GM23248 (cell line): ENCODE measurements around the gene CHST8. TPM values are rescaled to one million over a fixed set of nuclear protein-coding genes. Genes with fewer than 3 reads are reported as not detected.

ENCODE experiments used
- DNase-seq: peaks from one replicate; pipeline ENCODE4 v3.0.0-alpha.2; 2015
- H2AFZ ChIP-seq: fragments of 200-600 bp; sonication (generic); 2 replicates; pipeline ENCODE4 v1.6.1; 2016; ENCODE audit warnings: antibody characterized with exemption
- H3F3A ChIP-seq: fragments of 200-600 bp; sonication (generic); 2 replicates; pipeline ENCODE4 v1.6.1; 2016; ENCODE audit warnings: mild to moderate bottlenecking, antibody characterized with exemption, mixed run types; ENCODE audit not compliant: insufficient read depth
- H3K27ac ChIP-seq: fragments of 200-600 bp; sonication (generic); 2 replicates; pipeline ENCODE4 v1.5.1; 2016; ENCODE audit warnings: mild to moderate bottlenecking
- H3K27me3 ChIP-seq: fragments of 200-600 bp; sonication (generic); replicated peaks from 2 replicates; pipeline ENCODE4 v1.6.1; 2016; ENCODE audit warnings: mild to moderate bottlenecking; ENCODE audit not compliant: insufficient read depth
- H3K36me3 ChIP-seq: fragments of 200-600 bp; sonication (generic); 2 replicates; pipeline ENCODE4 v1.6.1; 2016; ENCODE audit warnings: low read depth, mild to moderate bottlenecking
- H3K4me1 ChIP-seq: fragments of 200-600 bp; sonication (generic); 2 replicates; pipeline ENCODE4 v1.6.1; 2016; ENCODE audit warnings: mild to moderate bottlenecking; ENCODE audit not compliant: insufficient read depth
- H3K4me2 ChIP-seq: fragments of 200-600 bp; sonication (generic); one replicate; pipeline ENCODE4 v1.6.1; 2016; ENCODE audit warnings: mild to moderate bottlenecking; ENCODE audit not compliant: unreplicated experiment
- H3K4me3 ChIP-seq: fragments of 200-600 bp; sonication (generic); 2 replicates; pipeline ENCODE4 v1.5.1; 2016; ENCODE audit warnings: mild to moderate bottlenecking
- H3K79me2 ChIP-seq: fragments of 200-600 bp; sonication (generic); 2 replicates; pipeline ENCODE4 v1.6.1; 2016; ENCODE audit warnings: mild to moderate bottlenecking; ENCODE audit not compliant: insufficient read depth
- H3K9ac ChIP-seq: fragments of 200-600 bp; sonication (generic); 2 replicates; pipeline ENCODE4 v1.6.1; 2016; ENCODE audit warnings: mild to moderate bottlenecking
- H3K9me2 ChIP-seq: fragments of 200-600 bp; sonication (generic); 2 replicates; pipeline ENCODE4 v1.6.1; 2016; ENCODE audit warnings: mixed run types, mild to moderate bottlenecking, moderate library complexity; ENCODE audit not compliant: insufficient read depth
- H3K9me3 ChIP-seq: fragments of 200-600 bp; sonication (generic); one replicate; pipeline ENCODE4 v1.6.1; 2017; ENCODE audit warnings: low read depth
- H4K20me1 ChIP-seq: fragments of 200-600 bp; sonication (generic); 2 replicates; pipeline ENCODE4 v1.6.0; 2016; ENCODE audit not compliant: insufficient read depth
- EZH2 ChIP-seq: fragments of 200-600 bp; sonication (generic); IDR thresholded peaks from 2 replicates; pipeline ENCODE4 v1.6.1; 2018; ENCODE audit warnings: antibody characterized with exemption, mild to moderate bottlenecking; ENCODE audit not compliant: insufficient read depth, poor library complexity, severe bottlenecking
- EZH2phosphoT487 ChIP-seq: fragments of 200-600 bp; sonication (generic); IDR thresholded peaks from 2 replicates; pipeline ENCODE4 v1.6.1; 2018; ENCODE audit warnings: antibody characterized with exemption, moderate library complexity, mild to moderate bottlenecking, low read depth; ENCODE audit not compliant: insufficient read depth
- WGBS, 2 experiments: methylation state at CpG; one replicate each; pipeline ENCODE4 v1.1.6; 2015 to 2017; ENCODE audit warnings: low lambda C conversion rate in 2 of 2, low coverage in 1 of 2; ENCODE audit errors: missing lambda C conversion rate in 2 of 2; 5-methylcytosine and 5-hydroxymethylcytosine counted together
- in situ Hi-C: fragments of 300-500 bp; cut with MboI; formaldehyde crosslinking; loops from 2 replicates; pipeline ENCODE4 v1.15.0; 2020
- polyA plus RNA-seq: library from polyadenylated mRNA; unstranded; fragments of >200 nt; fragmentation: Nextera tagmentation; extraction: Ambion mirVana; gene quantifications from 2 replicates; pipeline ENCODE4 v1.2.1, GENCODE V29; 2016
- total RNA-seq: library from RNA; depleted of rRNA; stranded (reverse); fragments of >200 nt; shearing (Covaris generic); gene quantifications from 2 replicates; pipeline ENCODE4 v1.2.3, GENCODE V29; 2014

The CHST8 gene
- total and polyA plus RNA-seq, 2 experiments from 2014 or later, result 0.30 to 1.1 TPM

- Histone ChIP-seq H3K27ac (no peak overlapping the region), H3K9ac (no peak overlapping the region), H3K4me1 (no peaks in the 10 kb centered on the region), H3K4me2 (no peak overlapping the region), H3K27me3 (peaks cover 8% of the 10 kb centered on the region; the same call in 1 of the 2 replicates), H3F3A (no peaks in the 10 kb centered on the region), H3K9me3 (no peaks in the 10 kb centered on the region), H3K9me2 (no peaks in the 10 kb centered on the region), H3K79me2 (no peaks in the 10 kb centered on the region), H4K20me1 (no peaks in the 10 kb centered on the region), H3K4me3 (no peak overlapping the region), H2AFZ (no peak overlapping the region), H3K36me3 (no peaks in the 10 kb centered on the region)
- DNase-seq, result no peak
- WGBS, 2 experiments, result 36 to 73% methylated on average over 1 to 2 of the region's 2 CpGs
- in situ Hi-C loops, result no loop called here
- no peak for TF ChIP-seq EZH2
- TF ChIP-seq EZH2phosphoT487, result no peak
Measured at GRCh38 chr19:33704271-33704670, 82.5 kb downstream of the CHST8 start.

GRCh38 chr19:33705090-33705847, 83.5 kb downstream of the CHST8 start:
- Histone ChIP-seq H3K4me3 (no peak overlapping the region), H3K9me2 (no peaks in the 10 kb centered on the region), H3K79me2 (no peaks in the 10 kb centered on the region), H4K20me1 (no peaks in the 10 kb centered on the region), H3K4me1 (no peaks in the 10 kb centered on the region), H2AFZ (no peak overlapping the region), H3K36me3 (no peaks in the 10 kb centered on the region), H3K27me3 (peaks cover 8% of the 10 kb centered on the region; the same call in 1 of the 2 replicates), H3K9me3 (no peaks in the 10 kb centered on the region), H3F3A (no peaks in the 10 kb centered on the region), H3K27ac (no peak overlapping the region), H3K4me2 (no peak overlapping the region), H3K9ac (no peak overlapping the region)
- in situ Hi-C loops, result no loop called here
- no peak for TF ChIP-seq EZH2phosphoT487
- no peak for TF ChIP-seq EZH2
- WGBS, 2 experiments, result 48 to 52% methylated on average over 11 of the region's 11 CpGs
- no peak for DNase-seq

- H3F3A ChIP-seq, result no peaks in the 10 kb centered on the region
- H3K9me2 ChIP-seq, result no peaks in the 10 kb centered on the region
- no peaks in the 10 kb centered on the region for H3K9me3 ChIP-seq
- H3K9ac ChIP-seq, result no peak overlapping the region
- H3K4me3 ChIP-seq, result no peak overlapping the region
- no peak for TF ChIP-seq EZH2phosphoT487
- no peak for TF ChIP-seq EZH2
- in situ Hi-C loops, result no loop called here
- no peak overlapping the region for H3K27ac ChIP-seq
- no peak for DNase-seq
- H3K4me2 ChIP-seq, result no peak overlapping the region
- H3K4me1 ChIP-seq, result no peaks in the 10 kb centered on the region
- no peaks in the 10 kb centered on the region for H3K79me2 ChIP-seq
- no peak overlapping the region for H2AFZ ChIP-seq
- H4K20me1 ChIP-seq, result no peaks in the 10 kb centered on the region
- no peaks in the 10 kb centered on the region for H3K36me3 ChIP-seq
- 43 to 54% methylated on average over 5 of the region's 5 CpGs for WGBS, 2 experiments
- peaks cover 8% of the 10 kb centered on the region; the same call in 1 of the 2 replicates for H3K27me3 ChIP-seq
Measured at GRCh38 chr19:33705860-33706259, 84.1 kb downstream of the CHST8 start.

GRCh38 chr19:33706631-33707030, 84.9 kb downstream of the CHST8 start:
- Histone ChIP-seq H2AFZ (no peak overlapping the region), H3K36me3 (no peaks in the 10 kb centered on the region), H3K4me2 (no peak overlapping the region), H3K79me2 (no peaks in the 10 kb centered on the region), H3K4me1 (no peaks in the 10 kb centered on the region), H3K27me3 (peaks cover 8% of the 10 kb centered on the region; the same call in 1 of the 2 replicates), H3K4me3 (no peak overlapping the region), H4K20me1 (no peaks in the 10 kb centered on the region), H3F3A (no peaks in the 10 kb centered on the region), H3K9me2 (no peaks in the 10 kb centered on the region), H3K9ac (no peak overlapping the region), H3K27ac (no peak overlapping the region), H3K9me3 (no peaks in the 10 kb centered on the region)
- 54 to 56% methylated on average over 10 of the region's 10 CpGs for WGBS, 2 experiments
- no peak for DNase-seq
- TF ChIP-seq EZH2, result no peak
- no peak for TF ChIP-seq EZH2phosphoT487
- in situ Hi-C loops, result no loop called here
